Measurements from ENCODE around the gene CAPN8.

The CAPN8 gene

GRCh38 chr1:223700942-223701637, 35.6 kb upstream of the CAPN8 start:
- TF ChIP-seq, protein P1, sequence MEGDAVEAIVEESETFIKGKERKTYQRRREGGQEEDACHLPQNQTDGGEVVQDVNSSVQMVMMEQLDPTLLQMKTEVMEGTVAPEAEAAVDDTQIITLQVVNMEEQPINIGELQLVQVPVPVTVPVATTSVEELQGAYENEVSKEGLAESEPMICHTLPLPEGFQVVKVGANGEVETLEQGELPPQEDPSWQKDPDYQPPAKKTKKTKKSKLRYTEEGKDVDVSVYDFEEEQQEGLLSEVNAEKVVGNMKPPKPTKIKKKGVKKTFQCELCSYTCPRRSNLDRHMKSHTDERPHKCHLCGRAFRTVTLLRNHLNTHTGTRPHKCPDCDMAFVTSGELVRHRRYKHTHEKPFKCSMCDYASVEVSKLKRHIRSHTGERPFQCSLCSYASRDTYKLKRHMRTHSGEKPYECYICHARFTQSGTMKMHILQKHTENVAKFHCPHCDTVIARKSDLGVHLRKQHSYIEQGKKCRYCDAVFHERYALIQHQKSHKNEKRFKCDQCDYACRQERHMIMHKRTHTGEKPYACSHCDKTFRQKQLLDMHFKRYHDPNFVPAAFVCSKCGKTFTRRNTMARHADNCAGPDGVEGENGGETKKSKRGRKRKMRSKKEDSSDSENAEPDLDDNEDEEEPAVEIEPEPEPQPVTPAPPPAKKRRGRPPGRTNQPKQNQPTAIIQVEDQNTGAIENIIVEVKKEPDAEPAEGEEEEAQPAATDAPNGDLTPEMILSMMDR (conservative IDR thresholded peaks at IDR 0.05; ENCODE audit: low read depth, low read length), result no peak
- DNase-seq (ENCODE audit: low read depth), result peak; percentile 92
- no peak overlapping the region for H3K4me3 ChIP-seq (ENCODE audit: low read length)

GRCh38 chr1:223700388-223700918, 35.0 kb upstream of the CAPN8 start:
- H3K4me3 ChIP-seq (ENCODE audit: low read length), result no peak overlapping the region
- DNase-seq (ENCODE audit: low read depth), result no peak
- TF ChIP-seq, protein P1 (conservative IDR thresholded peaks at IDR 0.05; ENCODE audit: low read depth, low read length), result no peak

DNA sequence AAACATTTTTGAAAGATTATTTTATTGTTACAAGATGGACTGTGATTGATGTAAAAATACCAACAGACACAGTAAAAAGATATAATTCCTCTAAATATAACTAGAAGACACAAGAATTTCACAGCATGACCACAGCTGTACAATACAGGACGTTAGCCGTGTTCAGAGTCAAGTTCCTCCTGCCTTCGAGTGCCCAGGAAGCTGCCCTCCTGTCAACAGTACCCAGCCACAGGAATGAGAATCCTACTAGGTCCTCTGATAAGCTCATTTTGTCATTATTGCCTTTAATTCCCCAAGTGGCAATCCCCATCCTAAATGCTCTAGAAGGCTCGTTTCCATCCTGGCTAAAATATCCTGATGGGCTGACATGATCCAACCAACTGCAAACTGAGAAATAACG, 30.4 kb upstream of the CAPN8 start:
- TF ChIP-seq, protein P1 (conservative IDR thresholded peaks at IDR 0.05; ENCODE audit: low read depth, low read length), result no peak
- H3K4me3 ChIP-seq (ENCODE audit: low read length), result no peak overlapping the region
- DNase-seq (ENCODE audit: low read depth), result no peak

DNA sequence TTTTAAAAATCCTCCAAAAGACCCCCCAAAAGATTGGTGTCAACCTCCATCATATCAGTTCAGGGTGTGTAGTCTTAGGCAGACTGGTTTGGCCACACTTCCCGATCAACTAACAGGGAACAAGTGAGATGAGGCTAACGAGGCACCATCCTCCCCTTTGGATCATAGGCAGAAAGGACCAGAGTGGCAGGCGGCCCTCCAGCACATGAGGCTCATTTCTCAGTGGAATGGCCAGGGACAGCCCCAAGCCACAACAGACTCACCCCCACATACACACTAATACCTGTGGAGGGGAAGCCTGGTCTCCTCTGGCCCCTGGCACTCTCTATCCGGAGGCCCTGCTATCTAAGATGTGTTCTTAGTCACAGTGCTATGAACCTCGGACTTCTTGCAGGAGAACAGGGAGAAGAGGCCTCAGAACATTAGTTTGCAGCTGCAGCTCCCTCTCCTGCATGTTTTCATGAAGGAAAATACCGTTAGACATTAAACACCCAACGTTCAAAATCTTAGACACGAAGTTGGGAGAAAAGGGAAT, 29.6 kb upstream of the CAPN8 start:
- H3K4me3 ChIP-seq (ENCODE audit: low read length), result no peak overlapping the region
- TF ChIP-seq, protein P1 (conservative IDR thresholded peaks at IDR 0.05; ENCODE audit: low read depth, low read length), result no peak
- no peak for DNase-seq (ENCODE audit: low read depth)

DNA sequence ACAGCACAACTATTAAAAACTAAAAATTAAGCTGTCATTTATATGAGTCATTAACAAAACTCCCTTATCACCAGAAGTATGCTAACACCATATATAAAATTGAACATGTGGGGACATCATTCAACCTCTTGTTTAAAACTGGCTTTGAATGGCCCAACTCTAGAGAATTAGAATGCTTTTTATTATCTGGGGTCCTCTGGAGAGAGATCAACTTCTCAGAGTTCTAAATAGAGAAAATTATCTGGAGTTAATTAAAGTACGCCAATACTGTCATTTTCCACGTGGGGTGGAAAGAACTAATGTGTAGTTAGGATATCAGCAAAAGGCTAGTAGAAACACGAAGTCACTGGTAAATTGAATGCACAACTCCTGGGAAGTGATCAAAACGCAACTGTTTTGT, 25.6 kb upstream of the CAPN8 start:
- no peak overlapping the region for H3K4me3 ChIP-seq (ENCODE audit: low read length)
- TF ChIP-seq, protein P1 (conservative IDR thresholded peaks at IDR 0.05; ENCODE audit: low read depth, low read length), result no peak
- DNase-seq (ENCODE audit: low read depth), result no peak

GRCh38 chr1:223684488-223684792, 18.9 kb upstream of the CAPN8 start:
- no peak overlapping the region for H3K4me3 ChIP-seq (ENCODE audit: low read length)
- no peak for DNase-seq (ENCODE audit: low read depth)
- TF ChIP-seq, protein P1 (conservative IDR thresholded peaks at IDR 0.05; ENCODE audit: low read depth, low read length), result no peak
